HL-60 (cell line): Measurements from ENCODE around the gene UBE2V1.

Source experiments
- POLR2AphosphoS5 ChIP-seq: IDR thresholded peaks from 2 replicates; pipeline ENCODE4 v1.6.1; 2012; ENCODE audit warnings: low read depth
- TF ChIP-seq, protein P1 (sequence below): IDR thresholded peaks from one replicate; pipeline ENCODE4 v1.5.1; 2011; ENCODE audit warnings: low read length, control low read depth, inconsistent platforms; ENCODE audit not compliant: insufficient read depth

DNA sequence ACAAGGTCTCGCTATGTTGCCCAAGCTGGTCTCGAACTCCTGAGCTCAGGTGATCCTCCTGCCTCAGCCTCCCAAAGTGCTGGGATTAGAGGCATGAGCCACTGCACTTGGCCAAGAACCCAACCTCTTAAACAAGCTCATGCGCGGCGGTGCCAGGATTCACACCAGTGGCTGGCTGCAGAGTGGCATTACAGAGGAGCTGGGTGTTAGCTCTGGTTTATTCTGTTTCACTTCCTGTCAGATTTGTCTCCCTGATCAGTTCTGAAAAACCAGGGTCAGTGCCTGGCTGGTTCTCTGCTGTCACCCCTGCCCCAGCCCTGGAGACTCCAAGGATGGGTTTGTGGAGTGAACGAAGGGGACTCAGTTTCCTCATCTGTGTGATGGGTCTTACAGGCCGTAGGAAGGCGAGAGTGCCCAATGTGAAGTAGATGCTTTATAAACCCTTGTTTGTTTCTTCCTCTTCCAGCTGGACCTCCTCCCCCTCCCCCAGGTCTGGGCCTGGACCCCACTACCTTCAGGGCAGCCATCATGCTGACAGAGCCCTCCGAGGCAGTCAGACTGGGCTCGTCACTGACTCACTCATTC lies 63.4 kb downstream of the UBE2V1 start:
- TF ChIP-seq, protein P1, sequence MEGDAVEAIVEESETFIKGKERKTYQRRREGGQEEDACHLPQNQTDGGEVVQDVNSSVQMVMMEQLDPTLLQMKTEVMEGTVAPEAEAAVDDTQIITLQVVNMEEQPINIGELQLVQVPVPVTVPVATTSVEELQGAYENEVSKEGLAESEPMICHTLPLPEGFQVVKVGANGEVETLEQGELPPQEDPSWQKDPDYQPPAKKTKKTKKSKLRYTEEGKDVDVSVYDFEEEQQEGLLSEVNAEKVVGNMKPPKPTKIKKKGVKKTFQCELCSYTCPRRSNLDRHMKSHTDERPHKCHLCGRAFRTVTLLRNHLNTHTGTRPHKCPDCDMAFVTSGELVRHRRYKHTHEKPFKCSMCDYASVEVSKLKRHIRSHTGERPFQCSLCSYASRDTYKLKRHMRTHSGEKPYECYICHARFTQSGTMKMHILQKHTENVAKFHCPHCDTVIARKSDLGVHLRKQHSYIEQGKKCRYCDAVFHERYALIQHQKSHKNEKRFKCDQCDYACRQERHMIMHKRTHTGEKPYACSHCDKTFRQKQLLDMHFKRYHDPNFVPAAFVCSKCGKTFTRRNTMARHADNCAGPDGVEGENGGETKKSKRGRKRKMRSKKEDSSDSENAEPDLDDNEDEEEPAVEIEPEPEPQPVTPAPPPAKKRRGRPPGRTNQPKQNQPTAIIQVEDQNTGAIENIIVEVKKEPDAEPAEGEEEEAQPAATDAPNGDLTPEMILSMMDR, result no peak
- TF ChIP-seq POLR2AphosphoS5, result no peak
